IMR-90 (cell line): ENCODE measurements around the gene SCN1B. TPM values are rescaled to one million over a fixed set of nuclear protein-coding genes. Genes with fewer than 3 reads are reported as not detected.

ENCODE experiments used
- ATAC-seq: fragments of 200-7000 bp; cut with Tn5 transposase; 2 replicates; pipeline ENCODE4 v1.9.1; 2020; ENCODE audit warnings: low read depth, mild to moderate bottlenecking, moderate library complexity
- BruUV-seq: library from RNA; stranded (reverse); fragments of 400-500 nt; replicated peaks from 2 replicates; lab custom pipeline; 2021; lab: Mats Ljungman, UMichigan
- CTCF ChIA-PET: fragments of 300-600 bp; formaldehyde crosslinking; extraction: SDS; loops from one replicate; lab custom pipeline; 2021; ENCODE audit warnings: antibody characterized with exemption; lab: Yijun Ruan, JAX
- POLR2A ChIA-PET: fragments of 300-600 bp; sonication (Branson Sonifier 250); formaldehyde crosslinking; loops from one replicate; lab custom pipeline; 2022; ENCODE audit warnings: antibody characterized with exemption; ENCODE audit not compliant: unreplicated experiment; lab: Charles Lee
- DNase-seq: peaks from one replicate; pipeline ENCODE4 v3.0.0; 2013
- H2AFZ ChIP-seq: replicated peaks from 2 replicates; pipeline ENCODE3; 2013; ENCODE audit warnings: low read length, mild to moderate bottlenecking; ENCODE audit not compliant: poor library complexity
- H2AK5ac ChIP-seq: 2 replicates; pipeline ENCODE4 v1.6.1; 2013; ENCODE audit warnings: low read depth, low read length, inconsistent platforms
- H2AK9ac ChIP-seq: replicated peaks from 2 replicates; pipeline ENCODE3; 2013; ENCODE audit warnings: mild to moderate bottlenecking, low read depth, low read length, moderate library complexity; ENCODE audit not compliant: poor library complexity
- H2BK120ac ChIP-seq: 2 replicates; pipeline ENCODE4 v1.6.1; 2013; ENCODE audit warnings: low read depth, low read length, inconsistent platforms
- H2BK15ac ChIP-seq: 3 replicates; pipeline ENCODE4 v1.6.1; 2013; ENCODE audit warnings: low read depth, low read length, inconsistent platforms
- H2BK20ac ChIP-seq: 2 replicates; pipeline ENCODE4 v1.6.1; 2013; ENCODE audit warnings: low read depth, mild to moderate bottlenecking, inconsistent platforms, low read length, moderate library complexity
- H2BK5ac ChIP-seq: 2 replicates; pipeline ENCODE4 v1.6.1; 2013; ENCODE audit warnings: mild to moderate bottlenecking, low read depth, low read length, inconsistent platforms; ENCODE audit not compliant: poor library complexity, severe bottlenecking
- H3K14ac ChIP-seq: replicated peaks from 2 replicates; pipeline ENCODE4 v1.6.1; 2013; ENCODE audit warnings: low read depth, low read length, inconsistent platforms
- H3K18ac ChIP-seq: 2 replicates; pipeline ENCODE4 v1.6.1; 2013; ENCODE audit warnings: low read depth, low read length, control low read depth
- H3K23ac ChIP-seq: 2 replicates; pipeline ENCODE4 v1.6.1; 2013; ENCODE audit warnings: low read depth, low read length, inconsistent platforms
- H3K27ac ChIP-seq: 2 replicates; pipeline ENCODE4 v1.5.1; 2013; ENCODE audit warnings: mild to moderate bottlenecking, control low read depth, low read length; ENCODE audit not compliant: insufficient read depth
- H3K27me3 ChIP-seq: 2 replicates; pipeline ENCODE4 v1.6.1; 2013; ENCODE audit warnings: low read length; ENCODE audit not compliant: control insufficient read depth, insufficient read depth
- H3K36me3 ChIP-seq: 2 replicates; pipeline ENCODE4 v1.6.1; 2013; ENCODE audit warnings: low read length, mixed read lengths; ENCODE audit not compliant: control insufficient read depth, insufficient read depth
- H3K4ac ChIP-seq: 2 replicates; pipeline ENCODE4 v1.6.1; 2013; ENCODE audit warnings: low read depth, low read length, inconsistent platforms
- H3K4me1 ChIP-seq: 2 replicates; pipeline ENCODE4 v1.6.1; 2013; ENCODE audit warnings: low read length, mixed read lengths; ENCODE audit not compliant: control insufficient read depth, insufficient read depth
- H3K4me2 ChIP-seq: 2 replicates; pipeline ENCODE4 v1.6.1; 2013; ENCODE audit warnings: low read depth, mild to moderate bottlenecking, control low read depth, low read length, moderate library complexity
- H3K4me3 ChIP-seq: 2 replicates; pipeline ENCODE4 v1.5.1; 2013; ENCODE audit warnings: low read depth, mild to moderate bottlenecking, control low read depth, low read length, moderate library complexity; ENCODE audit not compliant: insufficient read depth
- H3K56ac ChIP-seq: 2 replicates; pipeline ENCODE4 v1.6.1; 2013; ENCODE audit warnings: low read length, inconsistent platforms; ENCODE audit not compliant: insufficient read depth; ENCODE audit errors: extremely low read depth
- H3K79me1 ChIP-seq, 2 experiments: 2 replicates each; pipeline ENCODE4 v1.6.1; 2013; ENCODE audit warnings: low read length in 2 of 2, inconsistent platforms in 1 of 2, low read depth in 1 of 2
- H3K9ac ChIP-seq: 2 replicates; pipeline ENCODE4 v1.6.1; 2013; ENCODE audit warnings: low read depth, low read length, control low read depth
- H3K9me1 ChIP-seq: 2 replicates; pipeline ENCODE4 v1.6.1; 2013; ENCODE audit warnings: low read length, inconsistent platforms; ENCODE audit not compliant: insufficient read depth
- H3K9me3 ChIP-seq: 2 replicates; pipeline ENCODE4 v1.6.1; 2013; ENCODE audit warnings: low read length; ENCODE audit not compliant: control insufficient read depth, insufficient read depth
- H4K20me1 ChIP-seq: 2 replicates; pipeline ENCODE4 v1.6.1; 2013; ENCODE audit warnings: low read length, inconsistent platforms; ENCODE audit not compliant: insufficient read depth
- H4K5ac ChIP-seq: 2 replicates; pipeline ENCODE4 v1.6.1; 2013; ENCODE audit warnings: mild to moderate bottlenecking, low read depth, low read length, control low read depth
- H4K8ac ChIP-seq, 2 experiments: 2 replicates each; pipeline ENCODE4 v1.6.1; 2013; ENCODE audit warnings: low read depth in 2 of 2, low read length in 2 of 2, control low read depth in 1 of 2, inconsistent platforms in 1 of 2
- H4K91ac ChIP-seq: 2 replicates; pipeline ENCODE4 v1.6.1; 2013; ENCODE audit warnings: low read depth, low read length, inconsistent platforms; ENCODE audit not compliant: insufficient read depth
- MAZ ChIP-seq: IDR thresholded peaks from 2 replicates; pipeline ENCODE4 v1.6.1; 2012; ENCODE audit warnings: low read depth, mild to moderate bottlenecking, low read length, improper control_type of control experiment, moderate library complexity, borderline replicate concordance
- USF2 ChIP-seq: fragments of 150-350 bp; IDR thresholded peaks from 2 replicates; pipeline ENCODE4 v1.6.1; 2017; ENCODE audit warnings: mild to moderate bottlenecking, antibody characterized with exemption, low read length, low read depth
- dilution Hi-C: fragments of 300-500 bp; cut with HindIII; formaldehyde crosslinking; loops from one replicate; pipeline ENCODE4 v1.14.3; 2018; ENCODE audit warnings: low sequenced_read_pairs; ENCODE audit not compliant: unreplicated experiment
- in situ Hi-C: fragments of 300-500 bp; cut with MboI; formaldehyde crosslinking; loops from 3 replicates; pipeline ENCODE4 v1.14.3; 2019; ENCODE audit warnings: low sequenced_read_pairs, inconsistent platforms, mixed read lengths
- intact Hi-C: fragments of 100-400 bp; cut with micrococcal nuclease; formaldehyde crosslinking; loops from 2 replicates; pipeline ENCODE4 v1.10.0; 2022
- polyA plus RNA-seq, 3 experiments: library from polyadenylated mRNA; depleted of rRNA; stranded (reverse); fragments of >200 nt; gene quantifications; 2 replicates each; pipeline ENCODE4 v1.2.3, GENCODE V29; 2012; ENCODE audit warnings: low replicate concordance in 1 of 3
- total RNA-seq: library from RNA; depleted of rRNA; stranded (reverse); fragments of >200 nt; gene quantifications from 2 replicates; pipeline ENCODE4 v1.2.3, GENCODE V29; 2012

The SCN1B gene
- total and polyA plus RNA-seq, 2 of the 4 experiments (the other 2 are of a cell fraction) = 2.0 to 9.6 TPM

- ChIA-PET CTCF (interaction anchor here (1.2 to 1.4 kb wide), 2 partner anchors 21 to 43 kb away, joined by 3 read pairs; no protein-coding TSS in a partner anchor), POLR2A (no interaction called here)
- Histone ChIP-seq H2AK5ac (no peak overlapping the region), H3K27me3 (no peaks in the 10 kb centered on the region), H3K9ac (no peak overlapping the region), H3K4ac (no peak overlapping the region), H2BK15ac (0 out of 3 replicates have a peak overlapping the region, but pooled peaks have one; percentile 21), H3K9me3 (no peaks in the 10 kb centered on the region; the same call in 1 of the 2 replicates), H3K56ac (no peak overlapping the region), H3K36me3 (no peaks in the 10 kb centered on the region), H2BK20ac (no peak overlapping the region), H3K18ac (no peak overlapping the region), H3K4me3 (no peak overlapping the region), H3K23ac (no peak overlapping the region), H3K4me2 (no peak overlapping the region), H3K14ac (no peak overlapping the region), H4K8ac (no peak overlapping the region), H3K79me1 (no peaks in the 10 kb centered on the region), H4K20me1 (no peaks in the 10 kb centered on the region), H4K5ac (no peak overlapping the region), H2BK5ac (no peak overlapping the region), H2BK120ac (no peak overlapping the region), H4K91ac (no peak overlapping the region), H3K9me1 (peaks cover 7% of the 10 kb centered on the region), H2AK9ac (no peak overlapping the region), H2AFZ (no peak overlapping the region), H3K4me1 (peaks cover 3% of the 10 kb centered on the region), H3K27ac (no peak overlapping the region)
- intact Hi-C loops (no loop called here), in situ Hi-C loops (no loop called here), dilution Hi-C loops (no loop called here)
- BruUV-seq = no TSS peak
- TF ChIP-seq USF2 (peak; percentile 82), MAZ (no peak)
- DNase-seq (no peak), ATAC-seq (no peak)
Measured at GRCh38 chr19:35087393-35087792, 57.1 kb downstream of the SCN1B start.
